Muscle of back (tissue), 11 donors: ENCODE data around the gene SEL1L3. TPM values are rescaled to one million over a fixed set of nuclear protein-coding genes. Genes with fewer than 3 reads are reported as not detected.

ENCODE experiments used
- DNase-seq, 3 donors: peaks; one replicate each; pipeline versions ENCODE4 v3.0.0 to v3.0.0-alpha.2; 2013
- polyA plus RNA-seq, 10 donors: library from polyadenylated mRNA; unstranded; fragments of 120-200 nt; gene quantifications; one replicate each; pipeline ENCODE4 v1.2.1, GENCODE V29; 2013; ENCODE audit not compliant: insufficient read length in 10 of 10

The SEL1L3 gene
- polyA plus RNA-seq, 10 donors, result 12.2 to 22.3 (median 16.8) TPM

- DNase-seq, result no peak
Observed at GRCh38 chr4:25753239-25753638, 109.5 kb downstream of the SEL1L3 start.

GRCh38 chr4:25750874-25751273, 111.9 kb downstream of the SEL1L3 start:
- no peak for DNase-seq

- DNase-seq, result no peak
Observed at GRCh38 chr4:25749150-25749794, 113.5 kb downstream of the SEL1L3 start.

GRCh38 chr4:25743971-25744370, 118.8 kb downstream of the SEL1L3 start:
- no peak for DNase-seq

- no peak for DNase-seq
Observed at GRCh38 chr4:25729564-25729963, 133.2 kb downstream of the SEL1L3 start.

GRCh38 chr4:25728886-25729285, 133.9 kb downstream of the SEL1L3 start:
- DNase-seq, result no peak

- no peak for DNase-seq
Observed at GRCh38 chr4:25727711-25728493, 134.9 kb downstream of the SEL1L3 start.

GRCh38 chr4:25725870-25726269, 136.9 kb downstream of the SEL1L3 start:
- DNase-seq, result no peak

- no peak for DNase-seq
Observed at GRCh38 chr4:25723409-25723808, 139.4 kb downstream of the SEL1L3 start.

GRCh38 chr4:25722964-25723363, 139.8 kb downstream of the SEL1L3 start:
- DNase-seq, result no peak

GRCh38 chr4:25713812-25714211, 149.0 kb downstream of the SEL1L3 start:
- DNase-seq, result no peak

- DNase-seq, result no peak
Observed at GRCh38 chr4:25712611-25713010, 150.2 kb downstream of the SEL1L3 start.

GRCh38 chr4:25710637-25711036, 152.2 kb downstream of the SEL1L3 start:
- DNase-seq, result no peak

- no peak for DNase-seq
Observed at GRCh38 chr4:25704516-25704915, 158.3 kb downstream of the SEL1L3 start.

- no peak for DNase-seq
Observed at GRCh38 chr4:25703731-25704388, 158.9 kb downstream of the SEL1L3 start.

- DNase-seq, result peak; percentile 6 to 41 (median 23)
Observed at GRCh38 chr4:25702848-25703247, 159.9 kb downstream of the SEL1L3 start.

- no peak for DNase-seq
Observed at GRCh38 chr4:25700661-25701060, 162.1 kb downstream of the SEL1L3 start.

GRCh38 chr4:25697516-25697915, 165.3 kb downstream of the SEL1L3 start:
- no peak for DNase-seq
